Activated T-cell treated with anti-CD3 and anti-CD28 coated beads, Interleukin-2, amount 50 U/mL, for 4 hours (primary cell): ENCODE measurements around the gene LYRM7. TPM values are rescaled to one million over a fixed set of nuclear protein-coding genes. Genes with fewer than 3 reads are reported as not detected.
"Not testable (repeated sequence)": the region's sequence is repeated elsewhere in the genome, so short reads cannot be mapped to it uniquely, and the experiment has no call there.

ENCODE experiments used
- ATAC-seq, 2 donors: fragments of 200-7000 bp; cut with Tn5 transposase; one replicate each; pipeline ENCODE4 v1.10.0; 2021
- DNase-seq: peaks from one replicate; pipeline ENCODE4 v3.0.0-alpha.2; 2020
- H3K27me3 Mint-ChIP-seq: one replicate; pipeline ENCODE4 v1.8.0; 2021; ENCODE audit warnings: low read depth, mixed read lengths
- H3K36me3 Mint-ChIP-seq: one replicate; pipeline ENCODE4 v1.8.0; 2022; ENCODE audit warnings: mixed read lengths; ENCODE audit not compliant: insufficient read depth
- H3K4me1 Mint-ChIP-seq: one replicate; pipeline ENCODE4 v1.8.0; 2021; ENCODE audit warnings: low read depth, mixed read lengths
- H3K4me3 Mint-ChIP-seq: one replicate; pipeline ENCODE4 v1.8.0; 2021; ENCODE audit warnings: mild to moderate bottlenecking, moderate library complexity, mixed read lengths
- H3K9me3 Mint-ChIP-seq: one replicate; pipeline ENCODE4 v1.8.0; 2021; ENCODE audit warnings: mixed read lengths
- total RNA-seq, 3 donors: library from RNA; stranded (reverse); gene quantifications; one replicate each; pipeline ENCODE4 v1.2.1, GENCODE V29; 2021

LYRM7 gene
- total RNA-seq, 3 donors from 2014 or later: 15.1 to 20.0 (median 18.9) TPM

- H3K4me3 Mint-ChIP-seq: no peak overlapping the region
- no peaks in the 10 kb centered on the region for H3K27me3 Mint-ChIP-seq
- H3K9me3 Mint-ChIP-seq: no peaks in the 10 kb centered on the region
- H3K36me3 Mint-ChIP-seq: no peaks in the 10 kb centered on the region
- ATAC-seq (no peak), DNase-seq (no peak)
- peaks cover 20% of the 10 kb centered on the region for H3K4me1 Mint-ChIP-seq
These were observed 75.2 kb downstream of the LYRM7 start for GRCh38 chr5:131245948-131246347.

- H3K27me3 Mint-ChIP-seq: no peaks in the 10 kb centered on the region
- no peak for DNase-seq
These were observed 75.8 kb downstream of the LYRM7 start for GRCh38 chr5:131246504-131246903.

GRCh38 chr5:131250751-131251475 lies 80.2 kb downstream of the LYRM7 start:
- Mint-ChIP-seq H3K27me3 (no peaks in the 10 kb centered on the region), H3K9me3 (no peaks in the 10 kb centered on the region), H3K4me3 (peak overlapping the region; percentile 70), H3K4me1 (peaks cover 50% of the 10 kb centered on the region), H3K36me3 (no peaks in the 10 kb centered on the region)
- ATAC-seq: no peak
- no peak for DNase-seq

More at GRCh38 chr5:131246504-131246903, 75.8 kb downstream of the LYRM7 start:
- Mint-ChIP-seq H3K36me3 (no peaks in the 10 kb centered on the region), H3K4me3 (no peak overlapping the region), H3K9me3 (no peaks in the 10 kb centered on the region), H3K4me1 (peaks cover 25% of the 10 kb centered on the region)
- no peak for ATAC-seq

- Mint-ChIP-seq H3K9me3 (no peaks in the 10 kb centered on the region), H3K36me3 (peaks cover 5% of the 10 kb centered on the region), H3K27me3 (no peaks in the 10 kb centered on the region), H3K4me1 (peaks cover 67% of the 10 kb centered on the region), H3K4me3 (peak overlapping the region; percentile 93)
- ATAC-seq (peak; percentile 69 to 71), DNase-seq (peak; percentile 62)
These were observed 82.1 kb downstream of the LYRM7 start for GRCh38 chr5:131252824-131253171.

GRCh38 chr5:131254025-131254424 lies 83.3 kb downstream of the LYRM7 start:
- Mint-ChIP-seq H3K4me3 (peak overlapping the region; percentile 93), H3K4me1 (peaks cover 79% of the 10 kb centered on the region), H3K36me3 (peaks cover 12% of the 10 kb centered on the region)
- not testable (repeated sequence) for ATAC-seq, DNase-seq, H3K27me3 Mint-ChIP-seq, H3K9me3 Mint-ChIP-seq

GRCh38 chr5:131254741-131255140 lies 84.0 kb downstream of the LYRM7 start:
- Mint-ChIP-seq H3K36me3 (peaks cover 12% of the 10 kb centered on the region), H3K27me3 (no peaks in the 10 kb centered on the region), H3K9me3 (no peaks in the 10 kb centered on the region), H3K4me1 (peaks cover 83% of the 10 kb centered on the region), H3K4me3 (peak overlapping the region; percentile 93)
- ATAC-seq (peak; percentile 61 to 62), DNase-seq (no peak)

Other genes starting within 250 kb of the LYRM7 start
- 100 to 1,000 TPM; 291 to 326 (median 308) TPM for gene HINT1, start 5.7 kb upstream of the LYRM7 start, total RNA-seq
- 100 to 1,000 TPM in 1 of 3 donors, 10 to 100 TPM in 2; 89.3 to 103 (median 97.5) TPM for gene CDC42SE2, start 93.1 kb downstream of the LYRM7 start, total RNA-seq